Cardiac muscle cell (in vitro differentiated cells and primary cell): ENCODE data around the gene CBX3. TPM values are rescaled to one million over a fixed set of nuclear protein-coding genes. Genes with fewer than 3 reads are reported as not detected.

ENCODE experiments used
- DNase-seq, 2 donors: peaks; one replicate each; pipeline versions ENCODE4 v3.0.0 to v3.0.0-alpha.2; 2010 to 2017; ENCODE audit warnings: low read depth in 1 of 2, low spot score in 1 of 2
- H3K27ac ChIP-seq: fragments of 200-600 bp; sonication (generic); 2 replicates; pipeline ENCODE4 v1.5.1; 2016
- H3K27me3 ChIP-seq: fragments of 200-600 bp; sonication (generic); 2 replicates; pipeline ENCODE4 v1.6.0; 2016; ENCODE audit warnings: control low read depth
- H3K36me3 ChIP-seq: fragments of 200-600 bp; sonication (generic); 2 replicates; pipeline ENCODE4 v1.5.1; 2016; ENCODE audit warnings: control low read depth
- H3K4me1 ChIP-seq: fragments of 200-600 bp; sonication (generic); 2 replicates; pipeline ENCODE4 v1.8.1; 2017; ENCODE audit warnings: low read depth, mild to moderate bottlenecking, mixed run types
- H3K4me3 ChIP-seq: fragments of 200-600 bp; sonication (generic); 2 replicates; pipeline ENCODE4 v1.5.1; 2016; ENCODE audit warnings: mild to moderate bottlenecking
- H3K9me3 ChIP-seq: fragments of 200-600 bp; sonication (generic); 2 replicates; pipeline ENCODE4 v1.5.1; 2017; ENCODE audit warnings: low read depth, mild to moderate bottlenecking, control low read depth
- polyA plus RNA-seq: library from polyadenylated mRNA; unstranded; fragments of >200 nt; fragmentation: Nextera tagmentation; extraction: Ambion mirVana; gene quantifications from 2 replicates; pipeline ENCODE4 v1.2.1, GENCODE V29; 2016
- total RNA-seq: library from RNA; depleted of rRNA; stranded (reverse); fragments of >200 nt; gene quantifications from 2 replicates; pipeline ENCODE4 v1.2.3, GENCODE V29; 2016
- TF ChIP-seq, protein P1 (sequence below): IDR thresholded peaks from 2 replicates; pipeline ENCODE4 v1.5.1; 2012; ENCODE audit warnings: low read depth, mild to moderate bottlenecking, low read length

The CBX3 gene
- total and polyA plus RNA-seq, 2 experiments from 2014 or later = 213 to 223 TPM

DNA sequence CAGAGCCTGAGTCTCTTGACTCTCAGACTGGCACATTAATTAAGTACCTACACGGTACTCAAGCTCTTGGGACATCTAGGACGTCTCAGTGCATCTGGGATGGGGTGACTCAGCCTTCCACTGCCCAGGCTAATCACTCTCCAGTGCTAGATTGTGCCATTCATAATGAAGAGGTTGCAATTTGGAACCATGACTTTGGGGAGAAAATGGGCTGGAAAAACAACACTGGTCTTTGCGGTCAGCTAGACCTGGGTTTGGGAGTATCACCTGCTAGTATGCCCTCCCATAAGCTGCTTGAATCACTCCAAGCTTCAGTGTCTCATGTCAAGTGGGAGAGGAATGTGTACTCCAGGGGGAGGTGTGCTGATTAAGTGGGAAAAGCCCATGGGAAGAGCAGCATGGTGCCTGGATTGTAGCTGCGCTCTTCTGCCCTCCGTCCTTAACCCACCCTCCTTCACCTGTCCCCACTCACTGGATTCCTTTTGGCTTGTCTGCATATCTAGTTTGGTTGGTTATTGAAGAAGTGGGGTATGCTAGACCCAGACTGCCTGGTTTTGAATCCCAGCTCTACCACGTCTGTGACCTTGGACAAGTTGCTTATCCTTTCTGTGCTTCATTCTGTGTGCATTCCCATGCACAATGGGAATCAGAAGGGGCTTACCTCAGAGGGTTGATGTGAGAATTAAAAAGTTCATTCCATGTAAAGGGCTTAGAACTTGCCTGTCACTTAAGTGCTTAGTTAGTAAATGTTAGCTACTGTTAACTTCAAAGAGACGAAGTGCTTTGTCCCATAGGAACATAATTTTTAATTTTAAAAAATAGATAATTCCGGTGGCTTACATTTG, 45.8 kb upstream of the CBX3 start:
- TF ChIP-seq, protein P1, sequence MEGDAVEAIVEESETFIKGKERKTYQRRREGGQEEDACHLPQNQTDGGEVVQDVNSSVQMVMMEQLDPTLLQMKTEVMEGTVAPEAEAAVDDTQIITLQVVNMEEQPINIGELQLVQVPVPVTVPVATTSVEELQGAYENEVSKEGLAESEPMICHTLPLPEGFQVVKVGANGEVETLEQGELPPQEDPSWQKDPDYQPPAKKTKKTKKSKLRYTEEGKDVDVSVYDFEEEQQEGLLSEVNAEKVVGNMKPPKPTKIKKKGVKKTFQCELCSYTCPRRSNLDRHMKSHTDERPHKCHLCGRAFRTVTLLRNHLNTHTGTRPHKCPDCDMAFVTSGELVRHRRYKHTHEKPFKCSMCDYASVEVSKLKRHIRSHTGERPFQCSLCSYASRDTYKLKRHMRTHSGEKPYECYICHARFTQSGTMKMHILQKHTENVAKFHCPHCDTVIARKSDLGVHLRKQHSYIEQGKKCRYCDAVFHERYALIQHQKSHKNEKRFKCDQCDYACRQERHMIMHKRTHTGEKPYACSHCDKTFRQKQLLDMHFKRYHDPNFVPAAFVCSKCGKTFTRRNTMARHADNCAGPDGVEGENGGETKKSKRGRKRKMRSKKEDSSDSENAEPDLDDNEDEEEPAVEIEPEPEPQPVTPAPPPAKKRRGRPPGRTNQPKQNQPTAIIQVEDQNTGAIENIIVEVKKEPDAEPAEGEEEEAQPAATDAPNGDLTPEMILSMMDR = peak; percentile 6
- Histone ChIP-seq H3K4me3 (no peak overlapping the region), H3K4me1 (peaks cover 8% of the 10 kb centered on the region), H3K27ac (no peak overlapping the region), H3K9me3 (no peaks in the 10 kb centered on the region), H3K27me3 (peaks cover 34% of the 10 kb centered on the region), H3K36me3 (no peaks in the 10 kb centered on the region)
- peak in 1 of 2 donors; percentile 44 for DNase-seq

GRCh38 chr7:26156451-26157420, 44.8 kb upstream of the CBX3 start:
- peaks cover 8% of the 10 kb centered on the region for H3K4me1 ChIP-seq

DNA sequence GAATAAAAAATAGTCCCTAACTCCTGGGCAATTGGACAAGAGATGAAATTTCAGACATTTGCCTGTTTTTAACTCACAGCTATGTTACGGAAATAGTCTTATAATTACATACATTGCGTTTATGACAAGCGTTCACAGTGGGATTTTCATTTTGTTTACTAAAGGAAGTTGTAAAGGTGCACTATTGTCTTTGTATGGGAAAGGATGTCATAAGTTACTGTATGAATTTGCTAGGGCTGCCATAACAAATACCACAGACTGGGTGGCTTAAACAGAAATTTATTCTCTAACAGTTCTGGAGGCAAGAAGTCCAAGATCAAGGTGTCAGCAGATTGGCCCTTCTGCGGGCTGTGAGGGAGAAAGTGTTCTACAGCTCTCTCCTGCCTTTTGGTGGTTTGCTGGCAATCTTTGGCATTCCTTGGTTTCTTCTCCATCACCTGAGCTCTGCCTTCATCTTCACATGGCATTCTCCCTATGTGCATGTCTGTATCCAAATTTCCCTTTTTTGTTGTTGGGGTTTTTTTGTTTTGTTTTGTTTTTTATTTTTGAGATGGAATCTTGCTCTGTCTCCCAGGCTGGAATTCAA, 43.9 kb upstream of the CBX3 start:
- TF ChIP-seq, protein P1 = no peak

More at GRCh38 chr7:26156451-26157420, 44.8 kb upstream of the CBX3 start:
- H3K9me3 ChIP-seq = no peaks in the 10 kb centered on the region
- H3K27ac ChIP-seq = no peak overlapping the region
- TF ChIP-seq, protein P1 = no peak
- peak in 1 of 2 donors; percentile 94 for DNase-seq
- H3K36me3 ChIP-seq = no peaks in the 10 kb centered on the region
- no peak overlapping the region for H3K4me3 ChIP-seq
- peaks cover 31% of the 10 kb centered on the region for H3K27me3 ChIP-seq

GRCh38 chr7:26159243-26159642, 42.3 kb upstream of the CBX3 start:
- DNase-seq = no peak
- Histone ChIP-seq H3K36me3 (no peaks in the 10 kb centered on the region), H3K4me1 (peaks cover 8% of the 10 kb centered on the region), H3K27me3 (peaks cover 9% of the 10 kb centered on the region), H3K4me3 (no peak overlapping the region), H3K9me3 (no peaks in the 10 kb centered on the region), H3K27ac (no peak overlapping the region)
- TF ChIP-seq, protein P1 = no peak

More for the DNA sequence above, 43.9 kb upstream of the CBX3 start:
- Histone ChIP-seq H3K4me1 (peaks cover 8% of the 10 kb centered on the region), H3K36me3 (no peaks in the 10 kb centered on the region), H3K4me3 (no peak overlapping the region), H3K27ac (no peak overlapping the region), H3K27me3 (peaks cover 25% of the 10 kb centered on the region), H3K9me3 (no peaks in the 10 kb centered on the region)
- no peak for DNase-seq

DNA sequence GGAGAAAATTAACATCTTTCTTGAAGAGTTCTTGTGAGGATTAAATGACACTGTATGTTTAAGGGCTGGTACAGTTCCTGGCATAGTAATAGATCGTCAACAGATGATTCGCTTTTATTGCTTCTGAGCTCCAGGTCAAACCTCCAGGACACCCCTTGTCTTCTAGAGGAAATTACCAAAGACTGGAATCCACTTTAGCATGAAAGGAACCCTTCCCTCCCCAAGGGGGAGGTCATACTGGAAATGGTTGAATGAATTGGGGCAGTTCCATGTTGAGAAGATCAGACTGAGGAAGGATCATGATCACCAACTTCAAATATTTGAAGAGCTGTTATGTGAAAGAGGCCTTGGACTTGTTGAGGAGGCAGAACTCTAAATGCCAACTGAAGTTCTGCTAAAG, 40.6 kb upstream of the CBX3 start:
- H3K4me1 ChIP-seq = peaks cover 7% of the 10 kb centered on the region
- TF ChIP-seq, protein P1 = no peak
- H3K27ac ChIP-seq = no peak overlapping the region
- H3K27me3 ChIP-seq = no peaks in the 10 kb centered on the region
- H3K4me3 ChIP-seq = no peak overlapping the region
- no peaks in the 10 kb centered on the region for H3K9me3 ChIP-seq
- no peak for DNase-seq
- H3K36me3 ChIP-seq = no peaks in the 10 kb centered on the region
